ENCODE results near the gene AHCY.

DNA sequence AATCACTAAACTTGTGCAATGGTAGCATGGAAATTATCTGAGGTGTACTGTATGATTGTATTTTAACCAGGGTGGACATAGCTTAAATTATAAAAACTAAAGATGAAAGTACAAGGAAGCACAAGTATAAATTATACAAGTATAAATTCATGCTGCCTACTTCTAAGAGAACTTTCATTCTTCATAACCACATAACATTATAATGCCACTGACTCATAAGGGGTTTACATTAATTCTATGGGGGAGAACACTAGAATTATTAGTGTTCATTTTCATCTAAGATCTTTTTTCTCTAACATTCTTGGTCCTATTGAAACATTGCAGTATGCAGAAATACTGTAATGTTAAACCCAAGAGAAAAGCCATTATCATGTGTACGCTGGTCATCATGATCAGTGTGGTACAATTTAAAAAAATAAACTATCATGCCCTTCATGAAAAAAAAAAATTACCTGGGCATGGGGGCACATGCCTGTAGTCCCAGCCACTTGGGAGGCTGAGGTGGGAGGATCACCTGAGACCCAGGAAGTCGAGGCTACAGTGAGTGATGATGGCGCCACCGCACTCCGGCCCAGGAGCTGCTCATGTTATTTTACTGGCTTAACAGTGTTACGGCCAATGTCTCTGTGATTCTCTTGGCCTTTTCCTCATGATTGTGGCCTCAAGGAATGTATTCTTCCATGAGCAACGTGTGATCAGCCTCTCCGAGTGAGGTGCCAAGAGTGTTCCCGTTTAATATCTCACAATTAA, 25.9 kb upstream of the AHCY start:
- TF ChIP-seq, protein P1, sequence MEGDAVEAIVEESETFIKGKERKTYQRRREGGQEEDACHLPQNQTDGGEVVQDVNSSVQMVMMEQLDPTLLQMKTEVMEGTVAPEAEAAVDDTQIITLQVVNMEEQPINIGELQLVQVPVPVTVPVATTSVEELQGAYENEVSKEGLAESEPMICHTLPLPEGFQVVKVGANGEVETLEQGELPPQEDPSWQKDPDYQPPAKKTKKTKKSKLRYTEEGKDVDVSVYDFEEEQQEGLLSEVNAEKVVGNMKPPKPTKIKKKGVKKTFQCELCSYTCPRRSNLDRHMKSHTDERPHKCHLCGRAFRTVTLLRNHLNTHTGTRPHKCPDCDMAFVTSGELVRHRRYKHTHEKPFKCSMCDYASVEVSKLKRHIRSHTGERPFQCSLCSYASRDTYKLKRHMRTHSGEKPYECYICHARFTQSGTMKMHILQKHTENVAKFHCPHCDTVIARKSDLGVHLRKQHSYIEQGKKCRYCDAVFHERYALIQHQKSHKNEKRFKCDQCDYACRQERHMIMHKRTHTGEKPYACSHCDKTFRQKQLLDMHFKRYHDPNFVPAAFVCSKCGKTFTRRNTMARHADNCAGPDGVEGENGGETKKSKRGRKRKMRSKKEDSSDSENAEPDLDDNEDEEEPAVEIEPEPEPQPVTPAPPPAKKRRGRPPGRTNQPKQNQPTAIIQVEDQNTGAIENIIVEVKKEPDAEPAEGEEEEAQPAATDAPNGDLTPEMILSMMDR (IDR thresholded peaks at IDR 0.05): no peak
- no peak for TF ChIP-seq POLR2A (IDR thresholded peaks at IDR 0.05)

Data from body of pancreas (tissue), 4 donors.